ENCODE measurements around the gene MAST4.

The MAST4 gene

DNA sequence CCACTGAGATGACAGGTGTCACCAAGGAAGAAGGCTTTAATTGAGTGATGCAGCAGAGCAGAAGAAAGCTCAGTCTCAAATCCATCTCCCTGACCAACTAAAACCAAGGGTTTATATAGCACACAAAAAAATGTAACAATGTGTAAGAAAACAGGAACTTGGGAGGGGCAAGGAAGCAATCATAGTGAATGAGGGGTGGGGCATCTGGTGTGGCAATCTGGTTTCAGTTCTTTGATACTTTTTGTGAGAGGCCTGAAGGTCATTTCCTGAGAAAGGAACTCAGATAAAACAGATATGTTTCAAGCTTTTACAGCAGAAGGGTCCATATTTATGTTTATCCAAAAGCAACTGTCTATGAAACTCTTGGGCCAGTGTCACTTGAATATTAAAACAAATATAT lies 580.7 kb downstream of the MAST4 start:
- no peak for DNase-seq

DNA sequence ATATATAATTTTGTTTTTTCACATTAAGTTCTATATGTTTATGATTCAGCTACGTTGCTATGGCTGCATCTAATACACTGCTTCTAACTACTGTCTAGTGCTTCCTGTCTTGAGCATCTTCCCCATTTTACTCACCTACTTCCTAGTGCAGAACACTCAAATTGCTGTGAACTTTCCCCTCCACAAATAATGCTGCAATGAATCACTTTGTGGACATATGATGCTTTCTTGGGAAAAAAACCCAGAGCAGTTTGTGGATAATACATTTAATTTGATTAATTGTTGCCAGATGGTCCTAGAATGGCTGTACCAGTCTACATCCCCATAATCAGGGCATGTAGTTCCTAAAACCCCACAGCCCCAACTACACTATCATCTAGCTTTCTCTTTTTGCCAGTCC lies 581.9 kb downstream of the MAST4 start:
- no peak for DNase-seq

DNA sequence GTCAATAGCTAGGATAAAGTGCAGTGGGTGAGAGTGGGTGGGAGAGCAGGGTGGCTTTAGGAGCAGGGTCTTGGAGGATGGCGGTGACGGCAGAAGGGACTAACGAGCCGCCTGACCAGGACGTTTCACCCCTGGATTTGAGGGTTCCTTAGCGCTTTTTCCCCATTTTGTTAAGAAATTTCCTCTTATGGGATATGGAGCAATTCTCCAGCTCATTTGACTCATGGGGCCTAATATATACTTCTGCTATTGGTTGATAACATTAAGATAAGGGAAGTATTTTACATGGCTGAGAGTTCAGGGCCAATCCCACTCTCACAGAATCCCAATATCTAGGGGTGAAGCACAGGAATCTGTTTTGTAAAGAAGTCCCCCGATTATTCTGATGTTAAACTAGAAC lies 582.8 kb downstream of the MAST4 start:
- no peak for DNase-seq

DNA sequence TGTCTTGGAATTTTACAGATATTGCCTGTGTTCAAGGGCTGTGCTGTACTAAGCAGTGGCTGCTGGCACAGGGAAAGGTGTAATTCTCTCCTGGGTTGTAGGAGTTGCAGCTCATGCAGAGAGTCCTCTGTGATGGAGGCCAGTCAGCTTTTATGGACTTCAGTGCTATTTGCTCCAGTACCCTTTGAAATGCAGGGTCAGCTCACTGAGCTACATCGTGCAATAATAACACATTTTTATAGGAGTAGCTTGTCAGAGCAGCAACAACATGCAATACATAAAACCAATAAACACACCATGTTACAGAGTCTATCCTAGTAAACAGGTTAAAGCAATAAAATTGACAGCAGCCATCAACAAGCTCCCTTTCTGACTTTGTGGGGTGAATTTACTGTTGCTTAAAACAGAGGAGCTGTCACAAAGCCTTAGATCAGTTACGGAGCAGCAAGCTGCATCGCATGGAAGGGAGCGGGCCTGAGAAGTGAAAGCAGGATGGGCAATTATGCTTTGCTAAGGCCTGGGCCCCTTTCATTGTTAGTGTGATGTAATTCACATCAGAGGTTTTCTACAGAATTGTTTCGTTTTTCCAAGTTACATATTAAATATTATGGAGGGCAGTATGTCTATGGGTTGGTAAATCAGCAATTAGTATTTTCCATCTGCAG lies 583.6 kb downstream of the MAST4 start:
- no peak for DNase-seq

DNA sequence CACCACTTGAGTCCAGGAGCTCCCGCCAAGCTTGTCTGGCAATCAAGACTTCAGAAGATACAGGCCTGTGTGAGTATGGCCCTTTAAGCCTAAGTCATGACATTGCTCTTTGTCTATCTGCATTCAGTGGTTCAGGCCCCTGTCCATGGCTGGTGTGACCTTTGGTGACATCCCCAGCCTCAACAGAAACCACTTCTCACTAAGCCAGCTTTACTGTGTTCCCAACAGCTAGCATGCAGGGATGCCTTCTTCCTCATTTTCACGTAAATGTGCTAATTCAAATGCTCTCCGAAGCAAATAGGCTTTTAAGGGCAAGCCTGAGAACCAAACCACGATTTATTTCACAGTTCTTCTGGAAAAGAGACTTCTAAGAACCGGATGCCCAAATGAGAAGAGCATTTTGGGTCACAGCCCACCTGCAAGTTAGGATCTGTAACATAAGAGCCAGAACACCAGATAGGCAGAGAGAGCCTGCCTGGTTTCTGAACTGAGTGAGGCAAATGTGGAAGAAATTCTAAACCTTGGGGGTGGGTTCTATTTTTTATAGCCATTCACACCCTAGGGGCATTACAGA lies 585.5 kb downstream of the MAST4 start:
- no peak for DNase-seq

DNA sequence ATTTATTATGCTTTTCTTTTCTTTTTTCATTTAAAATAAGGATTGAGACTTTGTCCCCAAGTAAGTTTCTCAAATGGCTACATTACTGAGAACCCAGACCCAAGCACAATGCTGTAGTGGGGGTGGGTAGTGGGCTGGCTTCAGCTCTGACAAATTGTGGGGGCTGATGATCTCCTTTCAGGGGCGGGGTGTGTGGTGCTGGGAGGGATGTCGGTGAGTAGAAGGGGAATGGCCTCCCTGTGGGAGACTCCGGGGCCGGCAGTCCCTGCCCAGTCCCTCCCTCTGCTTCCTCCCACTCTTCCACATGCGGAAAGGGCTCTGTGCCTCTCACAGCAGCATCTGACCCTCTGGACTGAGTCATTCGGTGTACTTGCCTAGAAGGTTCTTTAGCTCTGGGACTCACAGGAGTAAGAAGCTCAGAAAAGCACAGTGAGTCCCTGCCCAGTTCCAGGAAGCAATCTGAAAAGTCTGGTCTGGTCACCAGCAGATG lies 586.2 kb downstream of the MAST4 start:
- DNase-seq, result no peak

DNA sequence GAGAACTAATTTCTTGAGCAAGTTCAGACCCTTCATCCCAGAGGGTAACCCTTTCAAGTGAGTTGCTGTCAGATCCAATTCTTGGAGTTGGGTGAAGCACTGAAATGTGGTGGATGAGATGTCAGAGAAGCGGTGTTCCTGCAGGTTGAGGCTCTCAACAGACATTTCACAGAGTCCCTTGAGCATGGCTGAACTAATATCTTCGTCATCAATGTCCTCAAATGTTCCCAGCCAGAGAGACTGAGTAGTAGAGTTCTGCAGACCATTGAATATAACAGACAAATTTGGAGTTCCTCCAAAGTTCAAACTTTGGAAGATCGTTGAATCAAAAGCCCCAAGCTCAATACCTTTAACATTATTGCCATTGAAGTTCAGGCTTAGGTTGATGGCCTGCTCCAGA lies 587.7 kb downstream of the MAST4 start:
- no peak for DNase-seq

DNA sequence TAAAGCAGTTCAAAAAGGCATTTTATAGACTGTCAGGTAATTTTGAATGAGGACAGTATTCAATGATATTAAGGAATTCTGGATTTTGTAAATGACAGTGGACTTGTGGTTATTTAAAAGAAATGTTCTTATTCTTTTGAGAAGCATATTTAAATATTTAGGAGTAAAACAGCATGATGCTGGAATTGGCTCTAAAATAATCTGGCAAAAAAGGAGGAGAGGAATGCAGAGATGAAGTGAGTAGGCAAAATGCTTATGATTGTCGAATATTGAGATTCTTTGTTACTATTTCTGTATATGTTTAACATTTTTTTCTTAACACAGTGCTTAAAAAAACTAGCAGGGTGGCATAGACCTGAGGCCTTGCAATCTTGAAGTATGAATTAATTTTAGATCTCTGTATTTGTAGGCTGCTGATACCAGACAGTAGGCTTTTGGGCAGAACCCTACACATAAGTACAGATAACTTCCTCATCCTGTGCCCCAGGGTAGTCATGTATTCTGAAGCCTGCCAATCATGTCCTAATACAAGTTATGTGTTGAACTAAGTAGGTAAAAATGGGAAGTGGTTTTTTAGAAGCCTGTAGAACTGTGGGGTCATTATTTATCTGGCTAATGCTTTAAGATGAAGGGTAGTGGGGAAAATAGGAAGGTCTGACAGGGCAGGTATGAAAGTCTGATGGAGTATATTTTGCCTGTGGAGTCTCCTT lies 591.0 kb downstream of the MAST4 start:
- DNase-seq, result no peak

DNA sequence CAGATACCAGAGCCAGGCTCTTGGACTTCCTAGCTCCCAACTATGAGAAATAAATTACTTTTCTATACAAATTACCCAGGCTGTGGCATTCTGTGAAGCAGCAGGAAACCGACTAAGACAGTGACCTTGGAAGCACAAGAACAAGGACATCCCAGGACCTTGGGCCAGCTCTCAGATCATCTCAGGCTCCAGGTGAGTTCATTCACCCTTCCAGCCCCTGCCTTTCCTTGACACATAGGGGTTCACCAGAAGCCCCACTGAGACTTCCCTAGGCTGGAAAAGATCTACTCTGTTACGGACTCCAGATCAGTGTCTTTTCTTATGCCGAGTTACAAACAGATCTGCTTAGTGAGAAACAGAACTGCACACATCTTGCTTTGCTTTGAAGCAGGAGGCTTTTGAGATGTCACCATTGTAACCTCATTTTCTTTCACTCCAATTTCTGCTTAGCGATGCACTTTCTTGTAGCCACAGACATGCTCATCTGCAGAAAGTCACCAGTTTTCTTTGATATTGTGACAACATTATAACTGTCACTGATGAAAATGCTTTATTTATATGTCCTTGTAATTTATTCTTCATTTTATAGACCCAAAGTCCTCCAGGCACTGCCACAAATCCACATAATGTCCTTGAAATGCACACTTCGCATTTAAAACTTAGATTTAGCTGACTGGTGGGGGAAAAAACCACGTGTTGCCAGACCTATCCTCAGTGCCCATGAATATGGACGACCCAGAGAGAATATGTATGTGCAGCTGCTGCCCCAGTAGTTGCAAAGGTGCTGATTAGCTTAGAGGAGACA lies 592.3 kb downstream of the MAST4 start:
- no peak for DNase-seq

DNA sequence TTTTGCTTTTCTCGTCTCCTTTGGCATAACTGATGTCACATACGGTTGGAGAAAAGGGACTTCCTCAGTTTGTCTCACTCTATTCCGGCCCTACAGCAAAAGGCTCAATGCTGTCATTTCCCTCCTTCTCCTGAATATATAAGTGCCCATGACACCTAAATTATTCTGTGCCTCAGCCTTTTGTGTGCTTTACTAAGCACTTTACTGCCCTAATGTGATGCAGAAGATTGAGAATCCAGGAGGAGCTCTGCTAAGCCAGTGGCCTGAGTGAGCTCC lies 592.8 kb downstream of the MAST4 start:
- no peak for DNase-seq

DNA sequence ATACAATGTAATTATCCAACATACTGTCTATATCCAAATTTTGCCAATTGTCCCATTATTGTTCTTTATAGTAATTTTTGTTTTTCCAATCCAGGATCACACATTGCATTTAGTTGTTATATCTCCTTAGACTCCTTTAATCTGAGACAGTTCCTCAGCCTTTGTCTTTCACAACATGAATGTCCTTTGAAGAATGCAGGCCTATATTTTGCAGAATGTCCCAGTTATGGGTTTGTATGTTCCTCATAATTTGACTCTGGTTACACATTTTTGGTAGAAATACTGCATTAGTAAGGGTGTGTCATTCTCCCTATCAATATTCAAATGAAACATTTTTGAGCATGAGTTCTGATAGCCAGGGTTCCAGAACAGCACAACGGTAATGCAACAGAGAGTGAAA lies 593.7 kb downstream of the MAST4 start:
- no peak for DNase-seq

DNA sequence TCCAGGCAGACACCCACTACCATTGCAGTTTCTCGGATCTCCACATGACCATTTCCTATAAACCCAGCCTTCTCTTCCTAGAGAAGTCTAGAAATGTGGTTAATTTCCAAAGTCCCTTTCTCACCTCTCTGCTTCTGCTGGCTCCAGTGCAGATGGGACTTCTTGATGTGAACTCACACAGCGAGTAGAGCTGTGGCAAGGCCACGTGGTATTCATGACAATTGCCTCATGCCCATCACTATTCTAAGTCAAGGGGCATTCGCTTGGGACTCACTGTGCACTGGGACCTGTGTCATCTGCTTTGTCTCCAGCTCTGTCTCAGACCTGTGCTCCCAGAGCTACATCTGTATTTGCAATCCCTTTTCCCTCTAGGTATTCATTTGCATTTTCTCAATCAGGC lies 594.2 kb downstream of the MAST4 start:
- DNase-seq, result no peak

DNA sequence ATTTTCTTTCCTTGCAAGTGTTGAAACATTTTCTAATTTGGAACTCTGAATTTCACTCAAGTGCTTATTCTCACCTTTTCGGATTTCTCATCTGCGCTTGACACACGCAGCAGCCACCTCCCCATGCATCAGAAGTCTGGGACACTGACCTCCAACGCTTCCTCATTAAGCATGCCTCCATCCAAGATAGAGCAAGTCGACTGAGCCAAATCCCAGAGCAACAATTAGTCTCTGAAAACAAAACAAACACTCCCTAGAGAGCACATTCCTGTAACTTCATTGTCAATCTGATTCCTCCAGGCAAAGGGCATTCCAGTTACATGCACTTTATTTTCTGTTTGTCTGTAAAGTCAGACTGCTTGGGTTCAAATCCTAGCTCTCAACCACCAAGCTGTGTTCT lies 594.7 kb downstream of the MAST4 start:
- DNase-seq, result no peak

DNA sequence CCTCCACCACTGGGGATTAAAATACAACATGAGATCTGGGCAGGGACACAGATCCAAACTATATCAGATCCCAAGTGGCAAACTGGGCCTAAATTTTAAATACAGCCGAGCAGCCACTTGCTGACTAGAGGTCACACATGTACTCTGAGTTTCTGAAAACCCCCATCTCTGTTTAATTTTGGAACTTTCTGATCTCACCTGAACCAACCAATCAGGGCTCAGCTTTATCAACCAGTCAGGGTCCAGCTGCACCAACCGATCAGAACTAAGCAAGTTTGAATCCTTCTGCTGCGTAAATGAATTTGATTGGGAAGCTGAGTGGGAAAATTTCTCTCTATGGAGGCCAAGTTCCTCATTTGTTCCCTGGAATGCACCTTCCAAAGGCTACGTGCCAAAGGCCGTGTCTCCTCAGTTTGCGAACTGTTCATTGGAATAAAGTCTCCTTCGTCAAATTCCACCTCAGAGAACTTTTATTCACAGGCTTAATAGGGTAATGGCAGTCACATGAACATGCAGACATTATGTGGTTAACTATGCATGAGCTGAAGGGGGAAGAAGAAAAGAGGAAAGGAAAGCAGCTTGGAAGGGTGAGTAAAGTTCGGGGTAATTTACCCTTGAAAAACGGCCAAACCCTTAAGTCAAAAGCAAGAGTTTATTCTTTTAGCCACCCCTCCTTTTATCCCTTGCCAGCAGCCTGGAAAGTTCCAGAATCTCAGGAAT lies 596.7 kb downstream of the MAST4 start:
- no peak for DNase-seq

DNA sequence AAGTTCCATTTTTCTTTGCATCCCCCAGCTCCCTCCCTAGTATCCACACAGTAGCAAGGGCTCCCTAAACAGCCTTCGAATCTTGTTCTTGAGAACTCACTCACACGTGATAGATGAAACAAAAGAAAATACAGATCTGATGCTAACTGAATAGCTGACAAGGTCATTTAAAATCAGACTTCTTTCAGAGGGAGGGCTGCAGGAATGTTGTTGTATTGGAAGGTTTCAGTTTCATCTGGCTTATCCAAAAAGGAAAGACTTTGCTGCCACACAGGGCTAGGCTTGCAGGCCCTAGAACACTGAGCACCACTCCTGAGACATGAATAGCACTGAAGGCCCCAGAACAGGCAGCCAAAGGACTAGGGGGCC lies 597.2 kb downstream of the MAST4 start:
- no peak for DNase-seq

DNA sequence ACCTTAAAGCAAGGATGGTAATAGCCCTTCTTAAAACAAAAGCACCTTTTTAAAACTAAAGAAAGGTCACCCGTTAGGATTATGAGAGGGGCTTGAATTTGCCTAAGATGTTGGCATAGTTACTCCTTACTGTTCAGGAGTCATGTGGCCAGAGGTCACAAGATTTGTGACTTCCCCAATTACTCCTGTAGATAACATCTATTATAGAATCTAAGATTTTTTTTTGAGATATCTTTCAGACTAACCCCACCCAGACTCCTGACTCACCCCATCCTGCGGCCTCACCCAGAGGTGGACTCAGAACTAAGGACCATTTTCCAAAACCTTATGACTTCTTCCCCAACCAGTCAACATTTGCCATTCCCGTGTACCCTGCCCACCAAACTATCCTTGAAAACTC lies 598.0 kb downstream of the MAST4 start:
- no peak for DNase-seq

DNA sequence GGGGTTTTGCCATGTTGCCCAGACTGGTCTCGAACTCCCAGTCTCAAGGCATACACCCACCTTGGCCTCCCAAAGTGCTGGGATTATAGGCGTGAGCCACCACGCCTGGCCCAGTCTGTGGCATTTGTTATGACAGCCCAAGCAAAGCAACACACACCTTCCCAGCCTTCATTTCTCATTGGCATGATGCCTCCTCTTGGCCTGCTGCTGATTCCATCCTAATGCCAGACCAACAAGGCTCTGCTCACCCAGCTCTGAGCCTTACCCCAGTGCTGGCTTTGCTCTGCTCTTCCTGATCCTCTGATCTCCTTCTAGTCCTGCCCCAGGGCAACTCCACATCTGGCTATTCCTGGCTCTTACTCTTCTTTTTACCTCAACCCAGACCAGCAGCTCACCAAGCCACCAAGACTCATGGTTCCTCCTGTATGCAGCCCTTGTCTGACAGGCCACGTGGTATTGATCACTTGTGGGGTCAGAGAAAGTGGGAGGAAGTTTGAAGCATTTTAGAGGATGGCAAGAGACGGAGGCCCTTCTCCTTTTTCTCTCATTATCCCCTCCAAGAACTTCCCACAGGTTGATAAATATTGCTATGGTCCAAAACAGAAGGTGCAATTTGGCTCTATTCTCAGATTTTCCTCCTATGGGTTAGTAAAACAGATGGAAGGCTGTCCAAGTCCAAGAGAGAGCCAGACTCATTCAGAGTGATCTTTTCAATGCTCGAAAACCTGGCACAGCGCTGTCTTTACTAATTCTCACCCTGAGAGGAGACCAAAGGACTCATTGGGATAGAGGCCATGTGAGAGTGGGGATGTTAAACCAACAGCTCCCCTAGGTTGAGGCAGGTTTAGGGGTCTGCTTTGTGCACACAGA lies 599.4 kb downstream of the MAST4 start:
- no peak for DNase-seq

DNA sequence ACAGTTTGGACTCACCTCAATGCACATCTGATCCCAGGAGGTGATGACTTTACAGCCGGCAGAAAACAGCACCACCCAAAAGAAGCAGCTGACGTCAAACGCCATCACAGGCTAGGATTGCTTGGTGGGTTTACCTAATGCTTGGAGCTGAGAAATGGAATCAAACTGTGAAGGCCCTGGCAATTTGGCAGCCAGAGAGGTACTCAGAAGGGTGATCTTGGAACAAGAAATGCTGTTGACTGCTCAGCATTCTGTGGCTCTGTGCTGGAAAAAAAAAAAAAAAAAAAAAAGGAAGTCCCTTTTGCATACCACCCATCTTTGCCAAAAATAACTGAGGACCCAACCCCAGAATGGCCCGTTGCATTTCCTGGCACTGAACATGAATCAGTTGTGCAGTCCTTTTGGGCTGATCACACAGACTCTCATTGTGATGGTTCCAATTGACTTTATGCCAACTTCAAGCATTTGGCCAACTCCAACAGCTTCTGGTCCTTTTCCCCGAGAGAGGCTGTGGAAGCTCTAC lies 600.4 kb downstream of the MAST4 start, which contains the start of gene CD180:
Gene CD180, minus strand, starts transcription at position 263 of the 523 bp plus-strand sequence. Its CDS starts 158 bp downstream, at position 105.
- no peak for DNase-seq

DNA sequence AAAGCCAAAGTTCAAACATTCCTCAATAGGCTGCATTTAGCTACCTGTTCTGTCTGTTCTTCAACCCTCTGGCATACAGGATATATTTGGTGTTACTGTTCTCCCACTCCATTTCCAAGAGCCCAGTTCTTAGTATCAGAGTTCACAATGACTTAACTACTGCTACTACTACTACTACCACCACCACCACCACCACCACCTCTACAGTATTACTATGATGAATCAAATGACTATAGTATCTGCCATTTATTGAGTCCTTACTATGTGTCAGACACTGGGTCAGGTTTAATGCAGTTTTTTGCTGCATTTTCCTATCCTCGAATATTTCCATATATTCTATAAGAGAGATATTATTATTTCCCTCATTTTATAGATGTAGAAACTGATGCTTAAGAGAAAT lies 601.3 kb downstream of the MAST4 start:
- no peak for DNase-seq

DNA sequence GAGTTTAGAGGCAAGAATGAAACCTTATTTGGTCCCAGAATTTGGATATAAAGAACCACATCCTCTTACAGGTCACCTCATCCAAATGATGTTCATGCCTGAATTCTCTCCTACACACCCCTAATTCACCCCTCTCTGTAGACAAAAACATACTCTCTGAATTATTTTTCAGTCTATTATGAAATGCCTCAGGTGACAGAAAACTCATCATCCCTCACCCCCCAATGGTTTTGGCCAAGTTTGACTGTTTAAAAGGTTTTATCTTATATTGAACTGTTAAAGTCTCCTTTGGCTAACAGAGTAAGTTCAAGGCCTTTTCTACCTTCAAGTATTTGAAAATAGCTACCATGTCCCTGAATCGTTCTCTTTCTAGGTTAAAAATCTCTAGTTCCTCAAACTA lies 602.7 kb downstream of the MAST4 start:
- DNase-seq, result no peak

DNA sequence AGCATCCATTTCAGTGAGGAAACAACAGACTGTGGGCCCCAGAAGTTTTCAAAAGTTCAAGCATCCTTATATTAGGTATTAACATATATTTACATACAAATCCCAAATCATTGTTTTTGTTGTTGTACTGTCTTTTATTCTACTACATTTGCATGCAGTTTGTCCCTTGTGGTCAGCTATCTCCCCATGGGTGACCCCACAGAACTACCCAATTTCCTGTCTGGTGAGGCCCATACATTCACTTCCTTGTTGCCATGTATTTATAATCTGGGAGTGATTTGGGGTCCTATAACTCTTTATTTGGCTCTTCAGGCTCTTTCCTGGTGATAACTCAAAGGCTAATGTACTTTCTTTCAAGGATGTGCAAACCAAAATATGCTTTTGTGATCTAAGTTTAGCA lies 603.7 kb downstream of the MAST4 start:
- no peak for DNase-seq

Measured in cortex of kidney (tissue), 1 donor.